Endothelial cell of umbilical vein (primary cell): ENCODE measurements around the gene APCDD1L. TPM values are rescaled to one million over a fixed set of nuclear protein-coding genes. Genes with fewer than 3 reads are reported as not detected.

Source experiments
- BruUV-seq: library from RNA; stranded (reverse); fragments of 400-500 nt; replicated peaks from 2 replicates; lab custom pipeline; 2021; lab: Mats Ljungman, UMichigan
- CTCF ChIA-PET: fragments of 300-600, 350-600 bp; sonication (Branson Sonifier 250); formaldehyde crosslinking; loops from one replicate; lab custom pipeline; 2021; ENCODE audit warnings: antibody characterized with exemption, inconsistent platforms; lab: Charles Lee
- POLR2A ChIA-PET: fragments of 300-600, 350-600 bp; sonication (Branson Sonifier 250); formaldehyde crosslinking; loops from one replicate; lab custom pipeline; 2021; ENCODE audit warnings: antibody characterized with exemption, inconsistent platforms; lab: Charles Lee
- DNase-seq: peaks from one replicate; pipeline ENCODE4 v3.0.0-alpha.2; 2011; ENCODE audit warnings: low read depth, low spot score
- FAIRE-seq: peaks from 2 replicates; lab custom pipeline; 2011; peaks lifted over from hg19 to GRCh38; lab: Jason Lieb, UNC
- H2AFZ ChIP-seq: 2 replicates; pipeline ENCODE4 v1.6.0; 2012; ENCODE audit warnings: low read depth, low read length, control low read depth, inconsistent platforms
- H3K27ac ChIP-seq: 2 replicates; pipeline ENCODE4 v1.5.1; 2011; ENCODE audit warnings: low read depth, mild to moderate bottlenecking, control low read depth, low read length, moderate library complexity; ENCODE audit not compliant: insufficient read depth
- H3K27me3 ChIP-seq, 2 experiments: 2 replicates each; pipeline versions ENCODE4 v1.6.0 to v1.6.1; 2011; ENCODE audit warnings: low read length in 2 of 2, mixed read lengths in 1 of 2; ENCODE audit not compliant: control insufficient read depth in 2 of 2, insufficient read depth in 2 of 2
- H3K36me3 ChIP-seq, 2 experiments: 2 replicates in 1 of 2; 3 replicates in 1 of 2; pipeline ENCODE4 v1.5.1; 2011; ENCODE audit warnings: low read length in 2 of 2, mild to moderate bottlenecking in 1 of 2, moderate library complexity in 1 of 2; ENCODE audit not compliant: control insufficient read depth in 2 of 2, insufficient read depth in 2 of 2; ENCODE audit errors: extremely low read depth in 1 of 2
- H3K4me1 ChIP-seq: 3 replicates; pipeline ENCODE4 v1.5.1; 2011; ENCODE audit warnings: mild to moderate bottlenecking, low read length; ENCODE audit not compliant: control insufficient read depth, insufficient read depth; ENCODE audit errors: extremely low read depth
- H3K4me2 ChIP-seq: 2 replicates; pipeline ENCODE4 v1.6.1; 2011; ENCODE audit warnings: low read length, control low read depth, mixed read lengths; ENCODE audit not compliant: insufficient read depth
- H3K4me3 ChIP-seq, 3 experiments: fragments of 200-600 bp in 1 of 3; sonication (generic), shearing (Covaris generic) in 1 of 3; replicated peaks in 1 of 3; 2 replicates each; pipeline ENCODE4 v1.5.1; 2011 to 2016; ENCODE audit warnings: control low read depth in 3 of 3, low read length in 3 of 3, mild to moderate bottlenecking in 2 of 3, inconsistent platforms in 1 of 3, low read depth in 1 of 3, moderate library complexity in 1 of 3; ENCODE audit not compliant: insufficient read depth in 1 of 3
- H3K79me2 ChIP-seq: 2 replicates; pipeline ENCODE4 v1.6.0; 2012; ENCODE audit warnings: low read length, inconsistent platforms; ENCODE audit not compliant: control insufficient read depth, insufficient read depth
- H3K9ac ChIP-seq: replicated peaks from 2 replicates; pipeline ENCODE3; 2011; ENCODE audit warnings: low read length, control low read depth; ENCODE audit not compliant: insufficient read depth; ENCODE audit errors: extremely low read depth
- H3K9me1 ChIP-seq: replicated peaks from 3 replicates; pipeline ENCODE4 v1.6.0; 2011; ENCODE audit warnings: mild to moderate bottlenecking, low read length; ENCODE audit not compliant: control insufficient read depth, insufficient read depth; ENCODE audit errors: extremely low read depth
- H3K9me3 ChIP-seq: replicated peaks from 2 replicates; pipeline ENCODE4 v1.5.1; 2012; ENCODE audit warnings: low read length, inconsistent platforms; ENCODE audit not compliant: control insufficient read depth, insufficient read depth
- H4K20me1 ChIP-seq: replicated peaks from 2 replicates; pipeline ENCODE3; 2011; ENCODE audit warnings: mild to moderate bottlenecking, low read length; ENCODE audit not compliant: control insufficient read depth, insufficient read depth; ENCODE audit errors: extremely low read depth
- EZH2 ChIP-seq: IDR thresholded peaks from 2 replicates; pipeline ENCODE4 v1.6.1; 2012; ENCODE audit warnings: borderline replicate concordance, low read depth, mild to moderate bottlenecking, moderate library complexity, low read length, inconsistent platforms; ENCODE audit not compliant: severe bottlenecking
- FOS ChIP-seq: IDR thresholded peaks from 2 replicates; pipeline ENCODE4 v1.6.1; 2011; ENCODE audit warnings: mild to moderate bottlenecking, low read length, moderate library complexity, borderline replicate concordance; ENCODE audit not compliant: insufficient read depth
- GATA2 ChIP-seq: IDR thresholded peaks from 2 replicates; pipeline ENCODE4 v1.7.0; 2011; ENCODE audit warnings: low read depth, mild to moderate bottlenecking, moderate library complexity, mixed read lengths, low read length; ENCODE audit not compliant: insufficient read length, insufficient read depth
- JUN ChIP-seq: IDR thresholded peaks from 2 replicates; pipeline ENCODE4 v1.6.1; 2011; ENCODE audit warnings: borderline replicate concordance, low read depth; ENCODE audit not compliant: insufficient read length, insufficient read depth
- MYC ChIP-seq: IDR thresholded peaks from one replicate; pipeline ENCODE4 v1.6.1; 2011; ENCODE audit warnings: mild to moderate bottlenecking, low read depth, low read length
- POLR2A ChIP-seq: IDR thresholded peaks from 2 replicates; pipeline ENCODE4 v1.6.1; 2012; ENCODE audit warnings: low read depth, mild to moderate bottlenecking, control low read depth, low read length
- POLR2AphosphoS5 ChIP-seq: IDR thresholded peaks from 2 replicates; pipeline ENCODE4 v1.6.1; 2012; ENCODE audit warnings: low read depth, mild to moderate bottlenecking, control low read depth, low read length, moderate library complexity; ENCODE audit not compliant: insufficient read depth
- dilution Hi-C: fragments of 300-500 bp; cut with MboI; formaldehyde crosslinking; loops from one replicate; pipeline ENCODE4 v1.15.0; 2019; ENCODE audit warnings: low sequenced_read_pairs; ENCODE audit not compliant: extremely low pct_ligation_motif_present
- intact Hi-C: fragments of 100-400 bp; cut with micrococcal nuclease; formaldehyde crosslinking; loops from one replicate; pipeline ENCODE4 v1.10.0; 2022
- polyA plus RNA-seq, 4 experiments: library from polyadenylated mRNA; depleted of rRNA in 3 of 4; stranded (reverse) in 3 of 4; unstranded in 1 of 4; fragments of >200 nt; gene quantifications; 2 replicates each; pipeline versions ENCODE4 v1.2.1 to v1.2.3, GENCODE V29; 2011 to 2012; ENCODE audit warnings: missing spikeins in 1 of 4
- total RNA-seq: library from RNA; stranded (reverse); gene quantifications from 2 replicates; pipeline ENCODE4 v1.2.3, GENCODE V29; 2021
- TF ChIP-seq, protein P1 (sequence below): IDR thresholded peaks from 2 replicates; pipeline ENCODE4 v1.6.1; 2011; ENCODE audit not compliant: insufficient read depth, insufficient read length
- TF ChIP-seq, protein P2 (sequence below), 2 donors: IDR thresholded peaks; 1 replicate in 1 of 2; 2 replicates in 1 of 2; pipeline ENCODE4 v1.5.1; 2011; ENCODE audit warnings: low read length in 2 of 2, mild to moderate bottlenecking in 2 of 2, moderate library complexity in 2 of 2, control low read depth in 1 of 2, inconsistent platforms in 1 of 2, low read depth in 1 of 2; ENCODE audit not compliant: insufficient read depth in 1 of 2; ENCODE audit errors: extremely low read depth in 1 of 2

APCDD1L gene
- total and polyA plus RNA-seq, 2 donors (not counting 3 experiments of a cell fraction or from before 2014, with no cell fraction given) = 0.17 to 1.4 TPM

DNA sequence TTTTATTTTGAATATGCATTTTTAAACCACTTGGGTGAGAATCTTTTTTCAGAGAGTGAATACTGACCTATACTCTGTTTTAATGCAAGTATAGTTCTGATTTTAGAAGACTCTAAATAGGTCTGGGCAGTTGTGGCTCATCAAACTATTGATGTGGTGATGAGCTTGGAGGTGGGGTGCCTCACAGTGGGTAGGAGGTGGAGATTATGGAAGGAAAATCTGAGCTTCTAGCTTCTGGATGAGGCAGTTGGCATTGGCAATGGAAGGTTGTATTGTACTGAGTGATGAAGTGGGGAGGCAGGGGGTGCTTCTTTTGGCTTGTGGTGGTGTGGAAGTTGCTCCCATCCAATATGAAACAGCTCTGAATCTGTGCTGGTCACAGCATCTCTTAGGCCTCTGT lies 73.5 kb downstream of the APCDD1L start:
- Histone ChIP-seq H3K9ac (no peak overlapping the region), H3K4me1 (peaks cover 19% of the 10 kb centered on the region), H3K27ac (no peak overlapping the region), H3K4me3 (no peak overlapping the region), H4K20me1 (no peaks in the 10 kb centered on the region), H3K27me3 (no peaks in the 10 kb centered on the region), H3K79me2 (peaks cover 41% of the 10 kb centered on the region), H2AFZ (no peak overlapping the region), H3K36me3 (peaks cover 12 to 15% of the 10 kb centered on the region in 2 experiments), H3K4me2 (no peak overlapping the region), H3K9me3 (no peaks in the 10 kb centered on the region), H3K9me1 (no peaks in the 10 kb centered on the region)
- dilution Hi-C loops = no loop called here
- ChIA-PET POLR2A (no interaction called here), CTCF (interaction anchor here (0.6 to 2.6 kb wide), 3 partner anchors 11 to 195 kb away, joined by 3 to 7 read pairs (median 3); no protein-coding TSS in a partner anchor)
- TF ChIP-seq, protein P1, sequence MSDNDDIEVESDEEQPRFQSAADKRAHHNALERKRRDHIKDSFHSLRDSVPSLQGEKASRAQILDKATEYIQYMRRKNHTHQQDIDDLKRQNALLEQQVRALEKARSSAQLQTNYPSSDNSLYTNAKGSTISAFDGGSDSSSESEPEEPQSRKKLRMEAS = no peak
- no TSS peak for BruUV-seq
- no peak for DNase-seq
- intact Hi-C loops = loop anchor here (5.0 kb wide), 1 partner anchor 39 kb away; no protein-coding TSS in a partner anchor
- no peak for FAIRE-seq

DNA sequence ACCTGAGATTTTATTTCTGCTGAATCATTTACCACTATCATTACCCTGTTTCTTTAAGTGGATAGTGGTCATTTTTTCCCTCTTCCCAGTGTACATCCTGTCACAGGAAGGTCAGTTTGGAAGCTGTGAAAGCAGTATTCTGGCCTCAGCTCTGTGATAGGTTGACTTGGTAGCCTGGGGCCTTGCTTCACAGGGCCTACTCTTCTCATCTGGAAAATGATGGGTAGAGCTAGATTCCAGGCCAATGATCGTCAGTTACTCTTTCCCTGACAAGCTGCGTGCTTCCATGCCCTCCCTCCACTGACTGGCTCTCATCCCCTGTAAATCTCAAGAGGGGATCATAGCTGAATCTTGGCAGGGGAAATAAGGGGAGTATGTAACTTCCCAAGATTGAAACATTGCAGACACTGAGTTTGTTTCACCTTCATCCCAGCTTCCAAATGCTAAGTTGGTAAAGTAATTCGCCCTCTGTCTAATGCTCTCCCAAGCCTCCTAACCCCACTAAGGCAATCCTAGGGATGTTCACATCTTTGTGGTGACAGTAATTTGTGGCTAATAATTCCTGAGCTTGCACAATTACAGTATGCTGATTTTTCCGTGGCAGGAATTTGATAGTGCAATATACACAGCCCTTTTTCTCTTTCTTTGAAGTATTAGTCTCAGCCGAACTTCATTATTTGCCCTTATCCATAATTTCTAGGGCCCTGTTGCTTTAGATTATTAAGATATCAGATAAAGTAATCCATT lies 75.0 kb downstream of the APCDD1L start:
- Histone ChIP-seq H3K9ac (no peak overlapping the region), H3K9me3 (no peaks in the 10 kb centered on the region), H3K4me1 (peaks cover 19% of the 10 kb centered on the region), H3K36me3 (peaks cover 12 to 13% of the 10 kb centered on the region in 2 experiments), H4K20me1 (no peaks in the 10 kb centered on the region), H3K27ac (peak overlapping the region; percentile 45), H3K4me3 (no peak overlapping the region), H3K27me3 (no peaks in the 10 kb centered on the region), H3K4me2 (peak overlapping the region; percentile 27), H2AFZ (no peak overlapping the region), H3K9me1 (no peaks in the 10 kb centered on the region), H3K79me2 (peaks cover 49% of the 10 kb centered on the region)
- no peak for TF ChIP-seq JUN
- TF ChIP-seq EZH2 = no peak
- TF ChIP-seq FOS = no peak
- no peak for TF ChIP-seq POLR2AphosphoS5
- TF ChIP-seq, protein P1 = no peak
- TF ChIP-seq MYC = no peak
- no peak for TF ChIP-seq GATA2
- TF ChIP-seq, protein P2, sequence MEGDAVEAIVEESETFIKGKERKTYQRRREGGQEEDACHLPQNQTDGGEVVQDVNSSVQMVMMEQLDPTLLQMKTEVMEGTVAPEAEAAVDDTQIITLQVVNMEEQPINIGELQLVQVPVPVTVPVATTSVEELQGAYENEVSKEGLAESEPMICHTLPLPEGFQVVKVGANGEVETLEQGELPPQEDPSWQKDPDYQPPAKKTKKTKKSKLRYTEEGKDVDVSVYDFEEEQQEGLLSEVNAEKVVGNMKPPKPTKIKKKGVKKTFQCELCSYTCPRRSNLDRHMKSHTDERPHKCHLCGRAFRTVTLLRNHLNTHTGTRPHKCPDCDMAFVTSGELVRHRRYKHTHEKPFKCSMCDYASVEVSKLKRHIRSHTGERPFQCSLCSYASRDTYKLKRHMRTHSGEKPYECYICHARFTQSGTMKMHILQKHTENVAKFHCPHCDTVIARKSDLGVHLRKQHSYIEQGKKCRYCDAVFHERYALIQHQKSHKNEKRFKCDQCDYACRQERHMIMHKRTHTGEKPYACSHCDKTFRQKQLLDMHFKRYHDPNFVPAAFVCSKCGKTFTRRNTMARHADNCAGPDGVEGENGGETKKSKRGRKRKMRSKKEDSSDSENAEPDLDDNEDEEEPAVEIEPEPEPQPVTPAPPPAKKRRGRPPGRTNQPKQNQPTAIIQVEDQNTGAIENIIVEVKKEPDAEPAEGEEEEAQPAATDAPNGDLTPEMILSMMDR (IDR thresholded peaks at IDR 0.05; ENCODE audit: extremely low read depth in 1 of 2, insufficient read depth in 1 of 2, low read depth in 1 of 2, low read length in 2 of 2) = no peak
- no peak for TF ChIP-seq POLR2A
- peak; percentile 79 for FAIRE-seq
- BruUV-seq = no TSS peak
- DNase-seq = peak; percentile 52
- ChIA-PET CTCF (interaction anchor here (0.7 to 2.6 kb wide), 5 partner anchors 9 to 192 kb away, joined by 3 to 7 read pairs (median 4); no protein-coding TSS in a partner anchor), POLR2A (no interaction called here)
- intact Hi-C loops = loop anchor here (5.0 kb wide), 1 partner anchor 38 kb away; no protein-coding TSS in a partner anchor
- dilution Hi-C loops = no loop called here
